GM18873 (cell line): ENCODE measurements around the gene TOGARAM1.

Experiments
- ATAC-seq: cut with Tn5 transposase; IDR thresholded peaks from one replicate; pipeline ENCODE4 v1.9.1; 2021; ENCODE audit warnings: mild to moderate bottlenecking, moderate library complexity, moderate number of reproducible peaks; ENCODE audit not compliant: unreplicated experiment, low FRiP score

Gene TOGARAM1

DNA sequence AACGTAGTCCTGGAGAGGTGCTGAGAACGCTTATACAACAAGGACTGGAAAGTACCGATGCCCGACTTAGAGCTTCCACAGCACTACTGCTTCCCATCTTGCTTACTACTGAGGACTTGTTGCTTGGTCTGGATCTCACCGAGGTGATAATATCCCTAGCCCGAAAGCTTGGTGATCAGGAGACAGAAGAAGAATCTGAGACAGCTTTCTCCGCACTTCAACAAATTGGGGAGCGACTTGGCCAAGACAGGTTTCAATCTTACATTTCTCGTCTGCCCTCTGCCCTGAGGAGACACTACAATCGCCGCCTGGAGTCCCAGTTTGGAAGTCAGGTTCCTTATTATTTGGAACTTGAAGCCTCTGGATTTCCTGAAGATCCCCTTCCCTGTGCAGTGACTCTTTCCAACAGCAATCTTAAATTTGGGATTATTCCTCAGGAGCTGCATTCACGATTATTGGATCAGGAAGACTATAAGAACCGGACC, 1.1 kb downstream of the TOGARAM1 start:
- no peak for ATAC-seq

DNA sequence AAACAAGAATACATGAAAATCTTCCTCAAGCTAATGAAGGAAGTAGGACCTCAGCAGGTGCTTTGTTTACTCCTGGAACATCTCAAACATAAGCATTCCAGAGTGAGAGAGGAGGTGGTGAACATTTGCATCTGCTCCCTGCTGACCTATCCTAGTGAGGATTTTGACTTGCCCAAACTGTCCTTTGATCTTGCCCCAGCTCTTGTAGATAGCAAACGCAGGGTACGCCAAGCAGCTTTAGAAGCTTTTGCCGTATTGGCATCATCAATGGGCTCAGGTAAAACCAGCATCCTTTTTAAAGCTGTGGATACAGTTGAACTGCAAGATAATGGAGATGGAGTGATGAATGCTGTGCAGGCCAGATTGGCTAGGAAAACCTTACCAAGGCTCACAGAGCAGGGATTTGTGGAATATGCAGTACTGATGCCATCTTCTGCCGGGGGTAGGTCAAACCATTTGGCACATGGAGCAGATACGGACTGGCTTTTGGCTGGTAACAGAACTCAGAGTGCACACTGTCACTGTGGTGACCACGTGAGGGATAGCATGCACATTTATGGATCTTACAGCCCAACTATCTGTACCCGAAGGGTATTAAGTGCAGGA, 1.9 kb downstream of the TOGARAM1 start:
- no peak for ATAC-seq

DNA sequence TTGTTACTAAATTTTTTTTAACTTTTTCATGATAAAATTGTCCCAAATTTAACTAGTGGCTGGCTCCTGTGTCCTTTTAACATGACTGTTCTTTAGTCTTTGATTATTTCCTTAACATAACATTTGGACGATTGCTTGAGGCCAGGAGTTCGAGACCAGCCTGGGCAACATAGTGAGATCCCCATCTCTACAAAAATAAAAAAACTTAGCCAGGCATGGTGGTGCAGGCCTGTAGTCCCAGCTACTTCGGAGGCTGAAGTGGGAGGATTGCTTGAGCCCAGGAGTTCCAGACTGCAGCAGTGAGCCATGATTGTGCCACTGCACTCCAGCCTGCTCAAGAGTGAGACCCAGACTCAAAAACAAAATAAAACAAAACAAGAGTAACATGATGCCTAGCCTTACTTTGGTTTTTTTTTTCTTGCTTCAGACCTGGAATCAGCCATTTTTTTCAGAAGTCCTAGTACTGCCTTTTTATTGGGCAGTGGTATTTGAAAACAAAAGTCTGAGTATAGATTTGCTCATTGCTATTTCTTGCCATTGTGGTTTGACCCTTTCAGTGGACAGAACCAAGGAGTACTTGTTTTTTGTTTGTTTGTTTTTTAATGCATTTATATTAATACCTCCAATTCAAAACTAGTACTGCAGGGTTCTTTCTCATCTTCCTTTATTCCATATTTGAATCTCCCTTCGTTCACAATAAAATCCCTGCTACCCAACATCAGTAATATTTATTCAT, 4.8 kb downstream of the TOGARAM1 start:
- ATAC-seq, result no peak

DNA sequence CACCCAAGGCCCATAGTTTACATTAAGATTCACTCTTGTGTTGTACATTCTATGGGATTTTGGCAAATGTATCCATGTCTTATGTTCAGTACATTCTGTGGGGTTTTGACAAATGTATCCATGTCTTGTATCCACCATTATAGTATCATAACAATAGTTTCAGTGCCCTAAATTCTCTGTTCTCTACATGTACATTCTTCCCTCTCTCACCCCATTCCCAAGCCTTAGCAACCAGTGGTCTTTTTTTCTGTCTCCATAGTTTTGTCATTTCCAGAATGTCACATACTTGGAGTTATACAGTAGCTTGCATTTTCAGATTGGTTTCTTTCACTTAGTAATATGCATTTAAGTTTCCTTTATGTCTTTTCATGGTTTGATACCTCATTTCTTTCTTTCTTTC, 6.7 kb downstream of the TOGARAM1 start:
- no peak for ATAC-seq

DNA sequence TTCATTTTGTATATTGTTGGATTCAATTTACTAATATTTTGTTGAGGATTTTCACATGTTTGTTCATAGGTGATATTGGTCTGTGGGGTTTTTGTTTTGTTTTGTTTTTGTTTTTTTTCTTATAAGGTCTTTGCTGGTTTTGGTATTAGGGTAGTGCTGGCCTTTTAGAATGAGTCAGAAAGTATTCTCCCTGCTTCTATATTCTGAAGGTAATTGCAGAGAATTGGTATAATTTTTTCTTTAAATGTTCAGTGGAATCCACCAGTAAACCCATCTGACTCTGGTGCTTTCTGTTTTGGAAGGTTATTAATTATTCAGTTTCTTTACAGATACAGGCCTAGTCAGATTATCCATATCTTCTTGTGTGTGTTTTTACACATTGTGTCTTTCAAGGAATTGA, 8.9 kb downstream of the TOGARAM1 start:
- no peak for ATAC-seq

DNA sequence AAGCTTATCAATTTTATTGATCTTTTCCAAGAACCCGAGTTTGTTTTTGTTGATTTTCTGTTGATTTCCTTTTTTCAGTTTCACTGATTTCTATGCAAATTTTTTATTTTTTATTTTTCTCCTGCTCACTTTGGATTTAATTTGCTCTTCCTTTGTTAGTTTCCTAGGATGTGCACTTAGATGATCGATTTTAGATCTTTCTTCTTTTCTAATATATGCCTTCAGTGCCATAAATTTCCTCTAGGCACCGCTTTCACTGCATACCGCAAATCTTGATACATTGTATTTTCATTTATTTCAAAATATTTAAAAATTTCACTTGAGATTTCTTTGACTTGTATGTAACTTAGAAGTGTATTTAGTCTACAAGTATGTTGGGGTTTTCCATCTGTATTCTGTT, 9.5 kb downstream of the TOGARAM1 start:
- ATAC-seq, result no peak

DNA sequence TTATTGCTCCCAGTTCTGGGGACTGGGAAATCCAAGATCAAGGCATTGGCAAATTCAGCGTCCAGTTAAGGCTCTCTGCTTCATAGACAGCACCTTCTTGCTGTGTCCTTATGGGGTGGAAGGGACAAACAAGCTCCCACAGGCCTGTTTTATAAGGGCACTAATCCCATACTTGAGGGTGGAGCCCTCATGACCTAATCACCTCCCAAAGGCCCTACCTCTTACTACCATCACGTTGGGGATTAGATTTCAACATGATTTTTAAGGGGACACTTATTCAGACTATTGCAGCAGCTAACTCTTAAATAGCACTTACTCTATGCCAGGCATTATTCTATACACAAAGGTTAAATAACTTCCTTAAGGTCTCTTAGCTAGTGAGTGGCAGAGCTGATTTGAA, 17.3 kb downstream of the TOGARAM1 start:
- no peak for ATAC-seq

DNA sequence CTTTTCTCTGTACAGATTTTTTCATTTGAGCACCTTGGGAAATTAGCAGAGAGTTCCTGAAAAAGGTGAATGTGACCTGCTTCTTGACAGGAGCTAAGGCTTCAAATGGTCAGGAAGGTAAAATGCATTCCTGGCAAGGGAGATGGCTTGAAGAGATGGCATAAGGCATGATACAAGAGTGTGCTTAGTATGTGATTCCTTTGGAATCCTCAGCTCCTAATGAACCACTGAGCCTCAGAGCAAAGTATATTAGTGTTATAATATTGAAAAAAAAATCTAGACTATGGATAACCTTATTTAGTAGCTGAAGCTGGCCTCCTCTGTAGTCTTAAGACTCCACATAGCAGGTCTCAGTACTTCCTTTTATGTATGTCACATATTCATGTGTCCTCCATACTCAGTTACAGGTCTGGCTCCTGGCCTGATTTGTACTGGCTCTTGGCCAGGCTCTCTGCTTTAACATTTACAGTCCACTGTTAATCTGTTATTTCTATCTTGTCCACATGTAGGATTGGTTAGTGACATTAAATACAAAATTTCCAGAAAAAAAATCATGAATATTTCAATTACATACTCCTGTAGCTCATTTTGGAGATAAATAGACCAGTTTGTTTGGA, 17.9 kb downstream of the TOGARAM1 start:
- no peak for ATAC-seq

DNA sequence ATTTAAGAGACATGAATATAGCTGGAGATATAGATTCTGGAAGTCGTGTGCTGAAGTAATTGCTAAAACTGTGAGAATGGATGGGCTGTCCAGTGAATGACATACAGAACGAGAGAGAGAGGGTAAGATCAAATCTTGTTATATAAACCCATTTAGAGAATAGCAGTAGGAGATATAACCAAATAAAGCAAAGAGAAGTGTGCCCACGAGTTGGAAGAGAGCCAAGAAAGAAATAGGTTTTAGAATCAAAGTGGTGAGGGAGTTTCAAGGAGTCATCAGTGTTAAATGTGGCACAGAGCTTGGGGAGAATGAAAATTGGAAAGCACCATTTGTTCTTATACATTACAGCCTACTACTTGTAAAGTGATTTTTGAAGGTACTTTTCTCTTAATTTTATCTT, 19.2 kb downstream of the TOGARAM1 start:
- no peak for ATAC-seq

DNA sequence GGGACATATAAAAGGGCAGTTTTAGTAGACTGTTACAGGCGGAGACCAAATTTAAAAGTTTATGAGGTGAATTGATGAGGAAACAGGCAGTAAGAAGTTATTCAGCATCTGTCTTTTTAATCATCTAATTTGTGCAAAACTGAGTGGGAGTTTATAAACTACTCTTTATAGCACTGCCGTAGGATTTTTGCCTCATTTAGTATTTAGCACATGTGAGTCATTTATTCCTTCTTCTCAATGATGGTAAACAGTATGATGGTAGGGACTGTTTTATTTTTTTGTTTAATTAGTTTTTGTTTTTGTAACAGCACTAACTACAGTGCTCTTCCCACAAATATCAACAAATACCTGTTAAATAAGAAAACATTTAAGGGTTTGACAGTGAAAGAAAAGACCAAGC, 20.6 kb downstream of the TOGARAM1 start:
- no peak for ATAC-seq

DNA sequence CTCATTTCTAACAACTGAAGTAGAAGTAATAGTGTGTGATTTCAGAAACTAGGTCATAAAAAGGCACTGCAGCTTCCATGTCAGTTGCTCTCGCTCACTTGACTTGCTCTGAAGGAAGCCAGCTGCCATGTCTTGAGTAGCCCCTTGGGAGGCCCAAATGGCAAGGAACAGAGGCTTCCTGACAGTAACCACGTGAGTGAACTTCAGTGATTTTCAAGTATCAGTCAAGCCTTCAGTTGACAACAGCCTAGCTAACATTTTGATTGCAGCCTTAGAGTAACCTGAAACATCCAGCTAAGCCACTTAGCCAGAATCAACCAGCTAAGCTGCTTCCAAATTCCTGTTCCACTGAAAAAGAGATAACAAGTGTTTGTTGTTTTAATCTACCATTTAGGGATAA, 26.7 kb downstream of the TOGARAM1 start:
- no peak for ATAC-seq

DNA sequence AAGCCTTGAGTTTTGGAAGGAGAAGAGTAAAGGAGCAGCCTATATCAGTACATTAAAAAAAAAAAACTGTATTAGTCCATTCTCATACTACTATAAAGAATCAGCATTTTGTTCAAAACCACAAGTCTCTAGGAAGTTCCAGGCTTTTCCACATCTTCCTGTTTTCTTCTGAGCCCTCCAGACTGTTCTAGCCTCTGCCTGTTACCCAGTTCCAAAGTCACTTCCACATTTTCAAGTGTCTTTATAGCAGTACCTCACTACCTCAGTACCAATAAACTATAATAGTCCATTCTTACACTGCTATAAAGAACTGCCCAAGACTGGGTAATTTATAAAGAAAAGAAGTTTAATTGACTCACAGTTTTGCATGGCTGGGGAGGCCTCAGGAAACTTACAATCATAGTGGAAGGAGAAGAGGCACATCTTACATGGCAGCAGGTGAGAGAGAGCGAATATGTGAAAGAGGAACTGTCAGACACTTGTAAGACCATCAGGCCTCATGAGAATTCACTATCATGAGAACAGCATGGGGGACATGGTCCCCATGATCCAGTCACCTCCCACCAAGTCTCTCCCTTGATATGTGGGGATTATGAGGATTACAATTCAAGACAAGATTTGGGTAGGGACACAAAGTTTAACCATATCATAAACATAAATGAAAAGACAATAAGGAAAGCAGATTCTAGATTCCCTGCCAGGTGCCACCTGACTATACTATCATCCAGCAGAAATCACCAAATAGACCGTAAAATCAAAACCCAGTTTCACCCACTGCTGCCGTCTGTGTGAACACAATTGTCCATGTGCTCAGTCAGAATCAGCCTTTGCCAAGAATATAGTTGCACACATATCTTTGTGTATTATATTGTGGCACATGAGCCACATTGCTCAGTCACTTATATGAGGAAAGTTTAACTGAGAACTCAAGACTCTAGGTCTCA, 27.8 kb downstream of the TOGARAM1 start:
- no peak for ATAC-seq

DNA sequence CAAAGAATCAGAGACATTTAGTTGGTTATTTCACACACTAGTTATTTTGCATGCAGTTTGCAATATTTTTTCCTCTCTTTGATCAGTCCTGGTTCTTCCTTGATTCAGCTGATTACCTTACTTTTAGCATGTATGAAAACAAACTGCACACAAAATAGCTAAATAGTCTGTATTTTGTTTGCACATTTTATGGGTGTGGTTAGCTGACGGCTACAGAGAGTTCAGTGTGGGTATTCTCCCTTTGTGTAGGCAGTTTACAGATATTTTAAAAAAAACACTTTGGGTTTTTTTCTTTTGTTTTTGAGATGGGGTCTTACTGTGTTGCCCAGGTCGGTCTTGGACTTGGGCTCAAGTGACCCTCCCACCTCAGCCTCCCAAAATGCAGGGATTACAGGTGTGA, 28.5 kb downstream of the TOGARAM1 start:
- ATAC-seq, result no peak

DNA sequence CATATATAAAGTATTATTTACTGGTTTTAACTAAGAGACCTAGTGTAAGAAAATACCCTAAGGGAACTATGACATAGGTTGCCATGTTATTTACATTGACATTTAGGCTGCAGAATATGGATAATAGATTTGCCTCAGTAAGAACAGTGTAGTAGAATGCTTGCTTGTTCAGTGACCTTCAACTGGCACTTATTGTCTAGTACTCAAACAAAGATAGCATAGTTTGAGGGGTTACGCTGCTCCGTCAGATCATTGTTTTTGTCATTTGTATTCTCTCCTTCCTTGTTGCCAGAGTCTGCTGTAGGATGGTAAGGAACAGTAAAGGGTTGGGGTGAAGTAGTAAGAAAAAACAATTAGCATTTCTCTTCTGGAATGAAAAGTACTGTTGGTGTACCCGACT, 33.2 kb downstream of the TOGARAM1 start:
- ATAC-seq, result no peak

DNA sequence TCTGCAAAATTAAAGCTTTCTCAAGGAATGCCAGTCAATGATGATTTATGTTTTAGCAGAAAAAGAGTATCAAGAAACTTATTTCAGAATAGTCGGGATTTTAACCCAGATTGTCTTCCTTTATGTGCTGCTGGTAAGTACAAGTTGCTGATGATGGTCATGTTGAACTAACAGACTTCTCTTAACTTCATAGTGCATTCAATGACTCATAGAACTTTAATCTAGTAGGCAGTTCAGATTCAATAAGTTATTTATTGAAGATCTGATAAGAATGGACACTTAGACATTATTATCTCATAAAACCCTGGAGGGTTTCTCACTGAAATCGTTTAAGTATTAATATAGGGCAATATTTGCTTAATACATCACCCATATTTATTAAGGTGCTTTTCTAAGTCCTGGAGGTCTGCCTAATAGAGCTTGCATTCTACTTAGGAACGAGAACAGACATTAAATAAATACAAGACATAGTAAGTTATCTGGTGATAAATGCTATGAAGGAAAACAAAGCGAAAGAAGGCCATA, 33.8 kb downstream of the TOGARAM1 start:
- ATAC-seq, result no peak

DNA sequence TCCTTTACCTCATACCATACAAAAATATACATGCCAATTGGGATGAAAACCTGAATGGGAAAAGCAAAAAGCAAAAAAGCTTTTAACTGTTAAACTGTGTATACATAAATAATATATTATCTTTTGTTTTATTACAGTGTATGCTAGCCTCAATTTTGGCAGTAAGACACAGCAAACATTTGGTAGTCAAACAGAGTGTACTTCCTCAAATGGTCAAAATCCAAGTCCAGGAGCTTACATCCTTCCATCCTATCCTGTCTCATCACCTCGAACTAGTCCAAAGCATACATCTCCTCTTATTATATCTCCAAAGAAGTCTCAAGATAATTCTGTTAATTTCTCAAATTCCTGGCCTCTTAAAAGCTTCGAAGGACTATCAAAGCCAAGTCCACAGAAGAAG, 41.9 kb downstream of the TOGARAM1 start:
- ATAC-seq, result no peak

DNA sequence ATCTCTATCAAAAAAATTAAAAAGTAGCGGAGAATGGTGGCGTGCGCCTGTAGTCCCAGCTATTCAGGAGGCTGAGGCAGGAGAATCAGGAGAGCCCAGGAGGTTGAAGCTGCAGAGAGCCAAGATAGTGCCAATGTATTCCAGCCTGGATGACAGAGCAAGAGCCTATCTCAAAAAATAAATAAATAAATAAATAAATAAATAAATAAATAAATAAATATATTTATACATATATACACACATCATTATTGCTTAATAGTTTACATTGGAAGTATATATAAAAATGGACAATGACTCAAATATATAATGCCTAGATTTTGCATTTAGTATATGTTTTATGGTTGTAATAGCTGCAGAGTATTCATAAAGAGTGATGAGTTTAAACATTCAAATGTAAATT, 53.1 kb downstream of the TOGARAM1 start:
- no peak for ATAC-seq

DNA sequence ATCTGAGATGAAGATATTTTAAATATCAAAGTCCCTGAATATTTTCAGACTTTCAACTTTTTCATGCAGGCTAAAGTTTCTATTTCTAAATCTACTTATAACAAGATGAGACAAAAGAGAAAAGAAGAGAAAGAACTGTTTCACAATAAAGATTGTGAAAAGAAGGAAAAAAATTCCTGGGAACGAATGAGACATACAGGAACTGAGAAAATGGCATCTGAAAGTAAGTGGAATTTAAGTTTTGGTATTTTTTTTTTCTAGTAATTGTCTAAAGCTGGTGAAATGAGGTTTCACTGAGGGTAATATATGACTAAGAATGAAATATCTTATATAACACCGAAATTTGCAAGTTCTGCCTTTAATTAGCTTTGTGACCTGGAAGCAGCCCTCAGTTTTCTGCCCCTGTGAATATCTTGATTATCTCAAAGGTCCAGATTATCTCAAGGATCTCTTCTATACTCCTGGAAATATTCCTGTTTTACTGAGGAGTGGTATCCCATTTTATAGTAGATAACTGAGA, 66.2 kb downstream of the TOGARAM1 start:
- no peak for ATAC-seq

DNA sequence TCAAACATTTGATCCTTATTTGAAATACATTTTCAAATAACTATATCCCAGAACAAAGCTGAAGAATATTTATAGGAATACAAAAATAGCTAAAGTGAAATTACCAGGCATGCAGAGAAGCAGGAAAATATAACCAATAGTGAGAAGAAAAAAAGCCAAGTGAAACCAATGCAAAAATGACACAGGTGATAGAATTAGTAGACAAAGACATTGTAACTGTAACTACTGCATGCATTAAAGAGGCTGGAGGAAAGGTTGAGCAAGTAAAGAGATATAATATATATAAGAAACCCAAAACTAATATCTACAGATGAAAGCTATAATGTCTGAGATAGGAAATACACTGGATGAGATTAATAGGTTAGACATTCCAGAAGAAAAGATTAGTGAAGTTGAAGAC, 72.7 kb downstream of the TOGARAM1 start:
- ATAC-seq, result no peak

DNA sequence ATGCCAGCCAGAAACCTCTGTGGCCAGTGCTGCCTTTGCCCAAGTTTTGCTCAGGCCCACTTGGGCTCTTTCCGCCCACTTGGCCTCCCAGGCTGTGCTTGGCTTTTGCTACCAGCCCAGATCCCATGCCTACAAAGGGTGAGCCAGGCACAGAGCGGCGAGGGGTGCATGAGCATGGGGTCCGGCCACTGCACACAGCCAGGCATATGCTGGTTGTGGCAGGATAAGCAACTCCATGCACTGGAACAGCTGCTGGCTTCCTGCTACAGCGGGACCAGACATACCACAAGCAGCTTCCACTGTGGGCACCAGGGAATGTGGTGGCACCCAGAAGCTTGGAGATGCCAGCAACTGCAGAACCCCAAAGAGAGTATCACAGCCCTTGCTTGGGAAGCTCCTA, 76.3 kb downstream of the TOGARAM1 start:
- no peak for ATAC-seq
